ENCODE measurements around the gene CDC42BPB. TPM values are rescaled to one million over a fixed set of nuclear protein-coding genes. Genes with fewer than 3 reads are reported as not detected.

Gene CDC42BPB
- total RNA-seq, 1 donor from 2014 or later: 103 TPM

DNA sequence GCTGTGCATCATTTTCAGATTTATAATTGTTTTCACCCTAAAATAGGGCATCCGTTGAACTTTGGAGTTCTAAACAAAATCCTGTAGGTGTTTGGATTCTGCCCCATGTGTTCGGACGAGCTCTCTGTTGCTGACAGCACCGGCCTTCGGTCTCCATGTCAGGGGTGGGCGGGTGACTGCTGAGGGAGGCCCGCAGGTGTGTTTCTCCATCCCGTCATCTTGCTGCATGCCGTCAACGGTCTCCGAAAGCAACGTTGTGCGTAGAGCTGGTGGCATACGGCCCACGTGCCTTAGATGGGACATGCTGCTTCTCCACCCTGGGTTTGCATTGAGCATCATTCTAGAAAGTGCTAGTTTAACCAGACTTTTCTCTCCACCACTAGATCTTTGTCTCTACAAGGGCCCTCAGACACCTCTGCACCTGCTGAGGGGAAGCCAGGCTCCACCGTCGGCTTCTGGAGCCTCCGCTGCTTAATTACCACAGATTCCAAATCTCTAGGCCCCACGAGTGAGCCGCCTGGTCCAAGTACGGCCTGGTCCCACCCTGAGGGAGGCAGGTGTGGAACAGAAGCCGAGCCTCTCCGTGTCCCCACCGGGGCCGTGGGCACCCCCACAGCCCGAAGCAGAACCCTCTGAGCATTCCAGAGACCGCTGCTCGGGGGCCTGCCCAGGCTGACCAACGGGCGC lies 150.6 kb downstream of the CDC42BPB start:
- H3K36me3 Mint-ChIP-seq: peaks cover 28% of the 10 kb centered on the region

DNA sequence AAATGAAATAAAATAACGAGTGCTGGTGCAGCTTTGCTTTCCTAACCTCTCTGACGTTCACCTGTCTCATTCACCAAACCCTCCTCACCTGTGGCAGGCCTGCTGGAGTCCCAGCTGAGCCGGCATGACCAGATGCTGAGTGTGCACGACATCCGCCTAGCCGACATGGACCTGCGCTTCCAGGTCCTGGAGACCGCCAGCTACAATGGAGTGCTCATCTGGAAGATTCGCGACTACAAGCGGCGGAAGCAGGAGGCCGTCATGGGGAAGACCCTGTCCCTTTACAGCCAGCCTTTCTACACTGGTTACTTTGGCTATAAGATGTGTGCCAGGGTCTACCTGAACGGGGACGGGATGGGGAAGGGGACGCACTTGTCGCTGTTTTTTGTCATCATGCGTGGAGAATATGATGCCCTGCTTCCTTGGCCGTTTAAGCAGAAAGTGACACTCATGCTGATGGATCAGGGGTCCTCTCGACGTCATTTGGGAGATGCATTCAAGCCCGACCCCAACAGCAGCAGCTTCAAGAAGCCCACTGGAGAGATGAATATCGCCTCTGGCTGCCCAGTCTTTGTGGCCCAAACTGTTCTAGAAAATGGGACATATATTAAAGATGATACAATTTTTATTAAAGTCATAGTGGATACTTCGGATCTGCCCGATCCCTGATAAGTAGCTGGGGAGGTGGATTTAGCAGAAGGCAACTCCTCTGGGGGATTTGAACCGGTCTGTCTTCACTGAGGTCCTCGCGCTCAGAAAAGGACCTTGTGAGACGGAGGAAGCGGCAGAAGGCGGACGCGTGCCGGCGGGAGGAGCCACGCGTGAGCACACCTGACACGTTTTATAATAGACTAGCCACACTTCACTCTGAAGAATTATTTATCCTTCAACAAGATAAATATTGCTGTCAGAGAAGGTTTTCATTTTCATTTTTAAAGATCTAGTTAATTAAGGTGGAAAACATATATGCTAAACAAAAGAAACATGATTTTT lies 151.9 kb downstream of the CDC42BPB start:
- DNase-seq (ENCODE audit: low spot score in 2 of 2, unreplicated experiment in 2 of 2): no peak
- Mint-ChIP-seq H3K36me3 (peaks cover 28% of the 10 kb centered on the region), H3K27me3 (ENCODE audit: low read depth) (no peaks in the 10 kb centered on the region), H3K9me3 (no peaks in the 10 kb centered on the region), H3K4me1 (no peaks in the 10 kb centered on the region), H3K4me3 (no peak overlapping the region), H3K27ac (no peak overlapping the region)
- TF ChIP-seq CTCF (IDR thresholded peaks at IDR 0.05; ENCODE audit: unreplicated experiment): no peak

More for the DNA sequence above, 150.6 kb downstream of the CDC42BPB start:
- no peak for DNase-seq (ENCODE audit: low spot score in 2 of 2, unreplicated experiment in 2 of 2)
- Mint-ChIP-seq H3K27me3 (ENCODE audit: low read depth) (no peaks in the 10 kb centered on the region), H3K4me1 (no peaks in the 10 kb centered on the region), H3K9me3 (no peaks in the 10 kb centered on the region), H3K4me3 (no peak overlapping the region), H3K27ac (no peak overlapping the region)
- TF ChIP-seq CTCF (IDR thresholded peaks at IDR 0.05; ENCODE audit: unreplicated experiment): no peak

GRCh38 chr14:102903889-102904512 lies 153.3 kb downstream of the CDC42BPB start:
- H3K27ac Mint-ChIP-seq: no peak overlapping the region
- H3K36me3 Mint-ChIP-seq: peaks cover 32% of the 10 kb centered on the region
- no peaks in the 10 kb centered on the region for H3K9me3 Mint-ChIP-seq
- no peak for TF ChIP-seq CTCF (IDR thresholded peaks at IDR 0.05; ENCODE audit: unreplicated experiment)
- no peaks in the 10 kb centered on the region for H3K4me1 Mint-ChIP-seq
- H3K27me3 Mint-ChIP-seq (ENCODE audit: low read depth): no peaks in the 10 kb centered on the region
- no peak overlapping the region for H3K4me3 Mint-ChIP-seq
- no peak for DNase-seq (ENCODE audit: low spot score in 2 of 2, unreplicated experiment in 2 of 2)

- Mint-ChIP-seq H3K4me3 (no peak overlapping the region), H3K27ac (no peak overlapping the region), H3K36me3 (peaks cover 34% of the 10 kb centered on the region), H3K9me3 (no peaks in the 10 kb centered on the region), H3K4me1 (no peaks in the 10 kb centered on the region), H3K27me3 (ENCODE audit: low read depth) (no peaks in the 10 kb centered on the region)
- DNase-seq (ENCODE audit: low spot score in 2 of 2, unreplicated experiment in 2 of 2): no peak
- TF ChIP-seq CTCF (IDR thresholded peaks at IDR 0.05; ENCODE audit: unreplicated experiment): no peak
Measured at GRCh38 chr14:102903248-102903888, 154.0 kb downstream of the CDC42BPB start.

DNA sequence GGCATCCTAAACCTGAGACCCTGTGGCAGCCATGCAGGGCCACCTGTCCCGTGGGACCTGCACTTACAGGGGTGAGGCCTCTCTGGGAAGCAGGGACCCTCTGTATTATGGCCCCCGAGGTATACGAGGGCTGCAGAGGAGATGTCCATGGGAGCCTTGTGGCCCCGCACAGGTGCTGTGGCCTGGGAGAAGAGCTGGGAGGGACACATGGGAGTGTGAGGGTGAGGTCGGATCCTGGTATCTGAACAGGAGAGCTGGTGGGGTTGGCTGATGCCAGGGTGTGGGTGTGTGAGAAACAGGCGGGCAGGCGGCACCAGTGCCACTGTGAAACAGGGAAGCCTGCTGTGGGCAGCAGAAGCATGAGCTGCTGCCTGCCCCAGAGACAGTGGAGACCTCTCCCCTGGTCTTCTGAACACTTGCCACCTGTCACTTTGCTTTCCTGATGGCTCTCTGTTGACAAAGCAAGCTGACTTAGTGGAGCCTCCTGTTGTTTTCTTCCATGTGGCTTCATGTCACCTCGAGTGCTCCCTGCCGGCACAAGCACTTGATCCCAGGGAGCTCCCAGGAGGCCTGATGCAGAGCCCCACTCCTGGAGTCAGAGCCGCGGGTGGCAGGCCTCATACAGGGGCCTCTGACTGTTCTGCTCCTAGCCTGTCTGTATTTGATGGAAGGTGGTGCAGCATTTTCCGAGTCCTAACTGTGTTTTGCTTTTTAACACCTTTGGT lies 154.7 kb downstream of the CDC42BPB start:
- H3K4me1 Mint-ChIP-seq: no peaks in the 10 kb centered on the region
- no peak overlapping the region for H3K27ac Mint-ChIP-seq
- no peaks in the 10 kb centered on the region for H3K9me3 Mint-ChIP-seq
- H3K27me3 Mint-ChIP-seq (ENCODE audit: low read depth): no peaks in the 10 kb centered on the region
- DNase-seq (ENCODE audit: low spot score in 2 of 2, unreplicated experiment in 2 of 2): no peak
- no peak overlapping the region for H3K4me3 Mint-ChIP-seq
- H3K36me3 Mint-ChIP-seq: peaks cover 33% of the 10 kb centered on the region
- no peak for TF ChIP-seq CTCF (IDR thresholded peaks at IDR 0.05; ENCODE audit: unreplicated experiment)

All from mesothelial cell of epicardium (in vitro differentiated cells).